ENCODE data around the gene ZNF302.
"Not testable (repeated sequence)": the region's sequence is repeated elsewhere in the genome, so short reads cannot be mapped to it uniquely, and the experiment has no call there.

ZNF302 gene

GRCh38 chr19:34666958-34667265, 10.6 kb upstream of the ZNF302 start:
- TF ChIP-seq, protein P1, sequence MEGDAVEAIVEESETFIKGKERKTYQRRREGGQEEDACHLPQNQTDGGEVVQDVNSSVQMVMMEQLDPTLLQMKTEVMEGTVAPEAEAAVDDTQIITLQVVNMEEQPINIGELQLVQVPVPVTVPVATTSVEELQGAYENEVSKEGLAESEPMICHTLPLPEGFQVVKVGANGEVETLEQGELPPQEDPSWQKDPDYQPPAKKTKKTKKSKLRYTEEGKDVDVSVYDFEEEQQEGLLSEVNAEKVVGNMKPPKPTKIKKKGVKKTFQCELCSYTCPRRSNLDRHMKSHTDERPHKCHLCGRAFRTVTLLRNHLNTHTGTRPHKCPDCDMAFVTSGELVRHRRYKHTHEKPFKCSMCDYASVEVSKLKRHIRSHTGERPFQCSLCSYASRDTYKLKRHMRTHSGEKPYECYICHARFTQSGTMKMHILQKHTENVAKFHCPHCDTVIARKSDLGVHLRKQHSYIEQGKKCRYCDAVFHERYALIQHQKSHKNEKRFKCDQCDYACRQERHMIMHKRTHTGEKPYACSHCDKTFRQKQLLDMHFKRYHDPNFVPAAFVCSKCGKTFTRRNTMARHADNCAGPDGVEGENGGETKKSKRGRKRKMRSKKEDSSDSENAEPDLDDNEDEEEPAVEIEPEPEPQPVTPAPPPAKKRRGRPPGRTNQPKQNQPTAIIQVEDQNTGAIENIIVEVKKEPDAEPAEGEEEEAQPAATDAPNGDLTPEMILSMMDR (IDR thresholded peaks at IDR 0.05; ENCODE audit: low read depth, low read length): no peak
- TF ChIP-seq EZH2phosphoT487 (IDR thresholded peaks at IDR 0.05; ENCODE audit: low read depth): no peak
- Histone ChIP-seq H3K79me2 (ENCODE audit: low read length) (no peaks in the 10 kb centered on the region), H3K9me3 (ENCODE audit: insufficient read depth, low read length) (no peaks in the 10 kb centered on the region), H3K4me1 (ENCODE audit: low read length) (no peaks in the 10 kb centered on the region; the same call in 1 of the 2 replicates), H3K36me3 (replicated peaks; ENCODE audit: low read depth, low read length) (no peaks in the 10 kb centered on the region), H3K4me2 (ENCODE audit: low read length) (0 out of 2 replicates have a peak overlapping the region, but pooled peaks have one; percentile 74), H3K27ac (ENCODE audit: low read length) (no peak overlapping the region), H2AFZ (ENCODE audit: low read depth, low read length) (peak overlapping the region; percentile 77; the same call in 1 of the 2 replicates), H4K20me1 (ENCODE audit: insufficient read depth, low read length) (no peaks in the 10 kb centered on the region), H3K27me3 (ENCODE audit: low read depth, low read length) (no peaks in the 10 kb centered on the region), H3K9ac (ENCODE audit: low read length) (no peak overlapping the region), H3K4me3 (ENCODE audit: low read length) (peak overlapping the region; percentile 69; the same call in 1 of the 2 replicates)

DNA sequence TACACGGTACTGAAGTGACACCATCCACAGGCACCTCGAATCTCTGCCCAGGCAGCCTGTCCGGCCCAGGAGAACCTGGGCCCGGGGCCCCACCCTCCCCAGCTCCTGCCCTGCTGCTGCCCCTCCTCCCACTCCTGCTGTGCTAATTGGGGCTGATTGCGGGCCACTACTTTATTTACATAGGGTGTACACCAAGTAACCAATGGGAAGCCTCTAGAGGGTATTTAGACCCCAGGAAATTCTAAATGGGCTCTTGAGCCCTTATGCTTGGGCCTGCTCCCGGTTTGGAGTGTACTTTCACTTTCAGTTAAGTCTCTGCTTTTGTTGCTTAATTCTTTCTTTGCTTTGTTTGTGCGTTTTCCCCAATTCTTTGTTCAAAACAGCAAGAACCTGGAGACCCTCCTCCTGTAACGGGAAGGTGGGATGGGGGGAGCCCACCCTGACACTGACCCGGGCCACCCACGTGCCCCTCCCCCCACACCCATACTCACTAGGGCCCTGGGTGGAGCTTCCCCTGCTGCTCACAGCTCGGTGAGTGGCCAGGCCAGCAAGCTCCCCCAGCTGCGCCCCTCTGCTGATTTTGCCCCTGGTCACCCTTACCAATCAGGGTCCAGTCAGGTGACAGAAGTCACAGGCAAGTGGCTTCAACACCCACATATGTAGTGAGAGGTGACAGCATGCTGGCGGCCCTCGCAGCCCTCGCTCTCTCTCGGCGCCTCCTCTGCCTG, 10.0 kb upstream of the ZNF302 start:
- H3K27ac ChIP-seq (ENCODE audit: low read length): no peak overlapping the region
- no peak for TF ChIP-seq EZH2phosphoT487 (IDR thresholded peaks at IDR 0.05; ENCODE audit: low read depth)
- TF ChIP-seq, protein P1 (IDR thresholded peaks at IDR 0.05; ENCODE audit: low read depth, low read length): no peak

DNA sequence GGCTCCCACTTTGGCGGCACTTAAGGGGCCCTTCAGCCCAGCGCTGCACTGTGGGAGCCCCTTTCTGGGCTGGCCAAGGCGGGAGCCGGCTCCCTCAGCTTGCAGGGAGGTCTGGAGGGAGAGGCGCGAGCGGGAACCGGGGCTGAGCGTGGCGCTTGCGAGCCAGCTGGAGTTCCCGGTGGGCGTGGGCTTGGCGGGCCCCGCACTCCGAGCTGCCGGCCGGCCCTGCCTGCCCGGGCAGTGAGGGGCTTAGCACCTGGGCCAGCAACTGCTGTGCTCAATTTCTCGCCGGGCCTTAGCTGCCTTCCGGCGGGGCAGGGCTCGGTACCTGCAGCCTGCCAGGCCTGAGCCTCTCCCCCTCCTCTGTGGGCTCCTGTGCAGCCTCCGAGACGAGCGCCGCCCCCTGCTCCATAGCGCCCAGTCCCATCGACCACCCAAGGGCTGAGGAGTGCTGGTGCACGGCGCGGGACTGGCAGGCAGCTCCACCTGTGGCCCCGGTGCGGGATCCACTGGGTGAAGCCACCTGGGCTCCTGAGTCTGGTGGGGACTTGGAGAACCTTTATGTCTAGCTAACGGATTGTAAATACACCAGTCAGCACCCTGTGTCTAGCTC, 9.3 kb upstream of the ZNF302 start:
- not testable (repeated sequence) for H3K36me3 ChIP-seq (replicated peaks; ENCODE audit: low read depth, low read length); H3K4me2 ChIP-seq (ENCODE audit: low read length); H3K4me1 ChIP-seq (ENCODE audit: low read length); H3K9me3 ChIP-seq (ENCODE audit: insufficient read depth, low read length); H3K27ac ChIP-seq (ENCODE audit: low read length); H2AFZ ChIP-seq (ENCODE audit: low read depth, low read length); H4K20me1 ChIP-seq (ENCODE audit: insufficient read depth, low read length); H3K79me2 ChIP-seq (ENCODE audit: low read length); H3K4me3 ChIP-seq (ENCODE audit: low read length); H3K27me3 ChIP-seq (ENCODE audit: low read depth, low read length); H3K9ac ChIP-seq (ENCODE audit: low read length)

More for the DNA sequence above, 10.0 kb upstream of the ZNF302 start:
- no peaks in the 10 kb centered on the region for H4K20me1 ChIP-seq (ENCODE audit: insufficient read depth, low read length)
- H3K4me2 ChIP-seq (ENCODE audit: low read length): peak overlapping the region; percentile 74
- peak overlapping the region; percentile 69 for H3K4me3 ChIP-seq (ENCODE audit: low read length)
- H3K79me2 ChIP-seq (ENCODE audit: low read length): no peaks in the 10 kb centered on the region
- no peaks in the 10 kb centered on the region for H3K27me3 ChIP-seq (ENCODE audit: low read depth, low read length)
- H3K36me3 ChIP-seq (replicated peaks; ENCODE audit: low read depth, low read length): no peaks in the 10 kb centered on the region
- H3K4me1 ChIP-seq (ENCODE audit: low read length): no peaks in the 10 kb centered on the region; the same call in 1 of the 2 replicates
- peak overlapping the region; percentile 47; the same call in 1 of the 2 replicates for H3K9ac ChIP-seq (ENCODE audit: low read length)
- H3K9me3 ChIP-seq (ENCODE audit: insufficient read depth, low read length): no peaks in the 10 kb centered on the region
- H2AFZ ChIP-seq (ENCODE audit: low read depth, low read length): peak overlapping the region; percentile 77; the same call in 1 of the 2 replicates

DNA sequence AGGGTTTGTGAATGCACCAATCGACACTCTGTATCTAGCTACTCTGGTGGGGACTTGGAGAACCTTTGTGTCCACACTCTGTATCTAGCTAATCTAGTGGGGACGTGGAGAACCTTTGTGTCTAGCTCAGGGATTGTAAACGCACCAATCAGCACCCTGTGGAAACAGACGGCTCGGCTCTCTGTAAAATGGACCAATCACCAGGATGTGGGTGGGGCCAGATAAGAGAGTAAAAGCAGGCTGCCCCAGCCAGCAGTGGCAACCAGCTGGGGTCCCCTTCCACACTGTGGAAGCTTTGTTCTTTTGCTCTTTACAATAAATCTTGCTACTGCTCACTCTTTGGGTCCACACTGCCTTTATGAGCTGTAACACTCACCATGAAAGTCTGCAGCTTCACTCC, 8.8 kb upstream of the ZNF302 start:
- not testable (repeated sequence) for H3K4me1 ChIP-seq (ENCODE audit: low read length); H3K9me3 ChIP-seq (ENCODE audit: insufficient read depth, low read length); H3K27me3 ChIP-seq (ENCODE audit: low read depth, low read length); H4K20me1 ChIP-seq (ENCODE audit: insufficient read depth, low read length); H3K9ac ChIP-seq (ENCODE audit: low read length); H3K79me2 ChIP-seq (ENCODE audit: low read length); H3K4me2 ChIP-seq (ENCODE audit: low read length); H3K36me3 ChIP-seq (replicated peaks; ENCODE audit: low read depth, low read length); H2AFZ ChIP-seq (ENCODE audit: low read depth, low read length); H3K27ac ChIP-seq (ENCODE audit: low read length); H3K4me3 ChIP-seq (ENCODE audit: low read length)

DNA sequence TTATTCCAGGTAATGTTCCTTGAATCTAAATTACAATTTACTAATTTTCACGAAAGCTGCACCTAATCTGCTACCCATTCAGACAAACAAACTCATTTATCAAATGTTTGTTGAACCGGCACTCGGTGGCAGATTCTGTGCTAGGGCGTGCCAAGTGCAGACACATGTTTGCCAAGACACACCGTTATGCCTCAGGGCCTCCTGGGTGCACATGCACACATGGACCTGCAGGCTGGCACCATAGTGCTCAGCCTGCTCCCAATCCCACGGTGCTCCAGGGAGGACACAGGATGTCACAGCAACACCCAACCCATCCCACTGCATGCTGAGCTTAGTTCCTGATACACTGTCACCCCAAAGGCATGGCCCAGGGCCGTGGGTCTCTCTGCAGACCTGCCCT, 8.2 kb upstream of the ZNF302 start:
- Histone ChIP-seq H3K36me3 (replicated peaks; ENCODE audit: low read depth, low read length) (no peaks in the 10 kb centered on the region), H3K9ac (ENCODE audit: low read length) (no peak overlapping the region), H3K4me2 (ENCODE audit: low read length) (no peak overlapping the region), H3K4me3 (ENCODE audit: low read length) (no peak overlapping the region), H3K27ac (ENCODE audit: low read length) (no peak overlapping the region), H3K79me2 (ENCODE audit: low read length) (no peaks in the 10 kb centered on the region), H3K9me3 (ENCODE audit: insufficient read depth, low read length) (no peaks in the 10 kb centered on the region), H4K20me1 (ENCODE audit: insufficient read depth, low read length) (no peaks in the 10 kb centered on the region), H3K27me3 (ENCODE audit: low read depth, low read length) (no peaks in the 10 kb centered on the region), H2AFZ (ENCODE audit: low read depth, low read length) (no peak overlapping the region), H3K4me1 (ENCODE audit: low read length) (no peaks in the 10 kb centered on the region; the same call in 1 of the 2 replicates)
- TF ChIP-seq, protein P1 (IDR thresholded peaks at IDR 0.05; ENCODE audit: low read depth, low read length): no peak
- TF ChIP-seq EZH2phosphoT487 (IDR thresholded peaks at IDR 0.05; ENCODE audit: low read depth): no peak

All from OCI-LY3 (cell line).